CD14-positive monocyte (primary cell): ENCODE measurements around the gene PRLR. TPM values are rescaled to one million over a fixed set of nuclear protein-coding genes. Genes with fewer than 3 reads are reported as not detected.

Source experiments
- DNase-seq, 3 donors: peaks; one replicate each; pipeline ENCODE4 v3.0.0-alpha.2; 2011 to 2022
- H2AFZ ChIP-seq: 2 replicates; pipeline ENCODE4 v1.6.0; 2012; ENCODE audit warnings: mild to moderate bottlenecking, low read depth, low read length, inconsistent platforms; ENCODE audit not compliant: insufficient read depth, poor library complexity, severe bottlenecking
- H3K27ac ChIP-seq, 2 donors: 1 replicate in 1 of 2; 2 replicates in 1 of 2; pipeline ENCODE4 v1.5.1; 2012 to 2013; ENCODE audit warnings: low read length in 2 of 2, control low read depth in 1 of 2, inconsistent platforms in 1 of 2, low read depth in 1 of 2, mild to moderate bottlenecking in 1 of 2
- H3K27me3 ChIP-seq, 2 donors: one replicate each; pipeline versions ENCODE4 v1.6.0 to v1.6.1; 2011 to 2013; ENCODE audit warnings: low read length in 2 of 2; ENCODE audit not compliant: control insufficient read depth in 2 of 2, insufficient read depth in 2 of 2
- H3K36me3 ChIP-seq, 2 donors: replicated peaks in 1 of 2; 1 replicate in 1 of 2; 2 replicates in 1 of 2; pipeline versions ENCODE4 v1.5.1 to v1.6.1; 2012 to 2013; ENCODE audit warnings: low read length in 2 of 2, control low read depth in 1 of 2, inconsistent platforms in 1 of 2, mild to moderate bottlenecking in 1 of 2; ENCODE audit not compliant: insufficient read depth in 2 of 2, control insufficient read depth in 1 of 2
- H3K4me1 ChIP-seq, 2 donors: 1 replicate in 1 of 2; 2 replicates in 1 of 2; pipeline versions ENCODE4 v1.5.1 to v1.6.1; 2012 to 2013; ENCODE audit warnings: low read length in 2 of 2, control low read depth in 1 of 2, inconsistent platforms in 1 of 2, mild to moderate bottlenecking in 1 of 2, moderate library complexity in 1 of 2; ENCODE audit not compliant: insufficient read depth in 2 of 2, control insufficient read depth in 1 of 2
- H3K4me2 ChIP-seq: replicated peaks from 2 replicates; pipeline ENCODE3; 2012; ENCODE audit warnings: low read length, moderate library complexity, mild to moderate bottlenecking; ENCODE audit not compliant: poor library complexity, severe bottlenecking; ENCODE audit errors: extremely low read depth
- H3K4me3 ChIP-seq, 3 experiments: fragments of 200-600 bp in 1 of 3; sonication (generic) in 1 of 3; replicated peaks in 1 of 3; 1 replicate in 2 of 3; 2 replicates in 1 of 3; pipeline ENCODE4 v1.5.1; 2011 to 2013; ENCODE audit warnings: low read length in 3 of 3, mild to moderate bottlenecking in 3 of 3, control low read depth in 2 of 3, low read depth in 2 of 3, inconsistent platforms in 1 of 3, moderate library complexity in 1 of 3
- H3K79me2 ChIP-seq: 2 replicates; pipeline ENCODE4 v1.6.0; 2012; ENCODE audit warnings: mild to moderate bottlenecking, control low read depth, inconsistent platforms, low read length, moderate library complexity; ENCODE audit not compliant: insufficient read depth
- H3K9ac ChIP-seq: 2 replicates; pipeline ENCODE4 v1.6.0; 2017; ENCODE audit warnings: low read length, mild to moderate bottlenecking; ENCODE audit not compliant: insufficient read depth, poor library complexity, severe bottlenecking
- H3K9me3 ChIP-seq, 2 donors: replicated peaks in 1 of 2; 1 replicate in 1 of 2; 2 replicates in 1 of 2; pipeline versions ENCODE4 v1.5.1 to v1.6.1; 2012 to 2013; ENCODE audit warnings: low read length in 2 of 2, control low read depth in 1 of 2; ENCODE audit not compliant: control insufficient read depth in 1 of 2, insufficient read depth in 1 of 2
- H4K20me1 ChIP-seq: 2 replicates; pipeline ENCODE4 v1.6.0; 2012; ENCODE audit warnings: mild to moderate bottlenecking, low read length, control low read depth, moderate library complexity; ENCODE audit not compliant: insufficient read depth
- H3K27ac Mint-ChIP-seq, 7 donors: one replicate each; pipeline ENCODE4 v1.8.0; 2020; ENCODE audit warnings: mild to moderate bottlenecking in 7 of 7, mixed read lengths in 7 of 7, moderate library complexity in 6 of 7, inconsistent platforms in 2 of 7
- H3K27me3 Mint-ChIP-seq, 3 donors: one replicate each; pipeline ENCODE4 v1.8.0; 2021 to 2022; ENCODE audit warnings: low read depth in 3 of 3, mild to moderate bottlenecking in 3 of 3, mixed read lengths in 3 of 3, moderate library complexity in 3 of 3, inconsistent platforms in 1 of 3
- H3K36me3 Mint-ChIP-seq, 2 donors: one replicate each; pipeline ENCODE4 v1.8.0; 2020; ENCODE audit warnings: mixed read lengths in 2 of 2, inconsistent platforms in 1 of 2, mild to moderate bottlenecking in 1 of 2
- H3K4me1 Mint-ChIP-seq: one replicate; pipeline ENCODE4 v1.8.0; 2020; ENCODE audit warnings: mild to moderate bottlenecking, mixed read lengths
- H3K4me3 Mint-ChIP-seq, 2 donors: one replicate each; pipeline ENCODE4 v1.8.0; 2020; ENCODE audit warnings: mild to moderate bottlenecking in 2 of 2, mixed read lengths in 2 of 2, moderate library complexity in 1 of 2
- H3K9me3 Mint-ChIP-seq, 7 donors: one replicate each; pipeline ENCODE4 v1.8.0; 2020 to 2022; ENCODE audit warnings: mixed read lengths in 7 of 7, mild to moderate bottlenecking in 6 of 7, moderate library complexity in 6 of 7, inconsistent platforms in 2 of 7
- CTCF ChIP-seq: fragments of 200-600 bp; IDR thresholded peaks from one replicate; pipeline ENCODE4 v1.8.0; 2022; ENCODE audit warnings: antibody characterized with exemption, mild to moderate bottlenecking
- WGBS: methylation state at CpG from one replicate; pipeline ENCODE4 v1.1.5; 2013; ENCODE audit warnings: missing lambda C conversion rate; ENCODE audit not compliant: insufficient coverage; 5-methylcytosine and 5-hydroxymethylcytosine counted together
- intact Hi-C, 2 donors: fragments of 100-400 bp; cut with micrococcal nuclease; formaldehyde crosslinking; loops; one replicate each; pipeline versions ENCODE4 v1.15.0 to v1.15.1; 2023
- polyA plus RNA-seq, 3 donors: library from polyadenylated mRNA; depleted of rRNA in 1 of 3; unstranded in 2 of 3; stranded (reverse) in 1 of 3; fragments of 300-500 nt in 2 of 3; fragments of >200 nt in 1 of 3; fragmentation: Illumina TruSeq in 2 of 3; gene quantifications; 1 replicate in 2 of 3; 2 replicates in 1 of 3; pipeline ENCODE4 v1.2.3, GENCODE V29; 2012 to 2021

The PRLR gene
- polyA plus RNA-seq, 3 donors = 0.12 to 1.7 (median 0.88) TPM

- H3K9me3 ChIP-seq = no peaks in the 10 kb centered on the region
- H3K4me3 ChIP-seq = no peak overlapping the region
- H3K27ac ChIP-seq = no peak overlapping the region
- intact Hi-C loops = no loop called here
- H3K4me1 ChIP-seq = peaks cover 18 to 22% of the 10 kb centered on the region in 2 donors
- H3K4me1 Mint-ChIP-seq = peaks cover 27% of the 10 kb centered on the region
- peak overlapping the region in 1 of 7 donors; percentile 42 for H3K27ac Mint-ChIP-seq
- H3K27me3 Mint-ChIP-seq = peaks cover 0 to 5% (median 4%) of the 10 kb centered on the region in 3 donors
- no peaks in the 10 kb centered on the region for H3K36me3 Mint-ChIP-seq
- no peaks in the 10 kb centered on the region for H3K27me3 ChIP-seq
- no peak overlapping the region for H3K9ac ChIP-seq
- H3K79me2 ChIP-seq = peaks cover 20% of the 10 kb centered on the region
- no peak overlapping the region for H3K4me3 Mint-ChIP-seq
- TF ChIP-seq CTCF = no peak
- DNase-seq = no peak
- peaks cover 0 to 3% (median 0%) of the 10 kb centered on the region in 7 donors for H3K9me3 Mint-ChIP-seq
- no peaks in the 10 kb centered on the region for H3K36me3 ChIP-seq
- H4K20me1 ChIP-seq = no peaks in the 10 kb centered on the region
- 20% methylated on average over 1 of the region's 4 CpGs for WGBS
- no peak overlapping the region for H2AFZ ChIP-seq
- H3K4me2 ChIP-seq = no peak overlapping the region
These were observed 2.8 kb upstream of the PRLR start for GRCh38 chr5:35233121-35233520.

GRCh38 chr5:35232124-35232523 is 1.8 kb upstream of the PRLR start:
- Histone ChIP-seq H3K27me3 (no peaks in the 10 kb centered on the region), H3K79me2 (peaks cover 30% of the 10 kb centered on the region), H3K27ac (no peak overlapping the region), H3K9ac (no peak overlapping the region), H3K36me3 (no peaks in the 10 kb centered on the region), H4K20me1 (no peaks in the 10 kb centered on the region), H3K4me1 (peaks cover 20 to 31% of the 10 kb centered on the region in 2 donors), H2AFZ (no peak overlapping the region), H3K9me3 (no peaks in the 10 kb centered on the region), H3K4me2 (no peak overlapping the region), H3K4me3 (no peak overlapping the region)
- no peak overlapping the region for H3K4me3 Mint-ChIP-seq
- no peak overlapping the region for H3K27ac Mint-ChIP-seq
- H3K4me1 Mint-ChIP-seq = peaks cover 37% of the 10 kb centered on the region
- no peak for TF ChIP-seq CTCF
- no peak for DNase-seq
- intact Hi-C loops = no loop called here
- WGBS = 83% methylated on average over 5 of the region's 5 CpGs
- no peaks in the 10 kb centered on the region for H3K36me3 Mint-ChIP-seq
- H3K9me3 Mint-ChIP-seq = peaks cover 0 to 3% (median 0%) of the 10 kb centered on the region in 7 donors
- H3K27me3 Mint-ChIP-seq = peaks cover 0 to 5% (median 4%) of the 10 kb centered on the region in 3 donors
